HG03108 (cell line): ENCODE data around the gene GLI3.

Experiments
- ATAC-seq: cut with Tn5 transposase; IDR thresholded peaks from one replicate; pipeline ENCODE4 v1.9.1; 2021; ENCODE audit warnings: moderate library complexity; ENCODE audit not compliant: unreplicated experiment

Gene GLI3

DNA sequence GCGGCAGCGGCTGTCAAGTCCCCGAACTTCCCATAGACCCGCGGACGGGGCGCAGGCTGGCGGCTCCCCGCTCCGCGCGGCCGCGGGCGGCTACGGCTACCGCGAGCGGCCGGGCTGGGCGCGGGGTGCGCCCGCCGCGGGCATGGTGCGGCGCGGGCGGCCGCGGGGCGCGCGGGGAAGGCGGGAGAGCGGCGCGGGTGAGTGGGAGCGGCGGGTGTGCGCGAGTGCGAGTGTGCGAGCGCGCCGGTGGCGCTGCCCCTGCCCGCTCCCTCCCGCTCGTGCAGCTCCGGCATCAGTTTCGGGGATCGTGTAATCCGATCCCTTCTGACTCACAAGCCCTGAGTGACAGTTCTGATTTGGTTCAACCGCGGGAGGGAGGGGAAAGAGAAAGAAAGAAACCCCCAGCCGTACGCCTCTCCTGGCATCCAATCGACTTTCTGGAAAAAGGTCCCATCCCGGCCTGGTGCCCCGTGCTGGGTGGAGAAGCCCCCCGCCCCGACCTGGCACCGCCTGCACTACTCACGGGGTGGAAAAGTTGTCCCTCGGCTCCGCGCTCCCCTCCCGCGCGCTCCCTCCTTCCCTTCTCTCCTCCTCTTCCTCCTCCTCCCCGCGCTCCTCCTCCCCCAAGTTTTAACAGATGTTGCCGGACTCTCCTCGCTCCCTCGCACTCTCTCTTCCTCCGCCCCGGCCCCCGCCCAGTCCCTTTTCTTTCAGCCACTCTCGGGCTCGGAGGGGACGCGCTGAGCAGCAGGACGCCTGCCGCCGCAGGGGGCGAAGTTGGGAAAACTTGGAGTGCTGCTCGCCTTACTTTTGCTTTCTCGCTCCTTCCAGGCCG lies at the start of gene GLI3:
Gene GLI3 (minus strand): TSS at position 234 of the 835 bp plus-strand sequence. CDS start 13,956 bp downstream, outside the sequence.
- peak; percentile 64 for ATAC-seq

GRCh38 chr7:42285383-42285824 lies 48.4 kb upstream of the GLI3 start:
- no peak for ATAC-seq

DNA sequence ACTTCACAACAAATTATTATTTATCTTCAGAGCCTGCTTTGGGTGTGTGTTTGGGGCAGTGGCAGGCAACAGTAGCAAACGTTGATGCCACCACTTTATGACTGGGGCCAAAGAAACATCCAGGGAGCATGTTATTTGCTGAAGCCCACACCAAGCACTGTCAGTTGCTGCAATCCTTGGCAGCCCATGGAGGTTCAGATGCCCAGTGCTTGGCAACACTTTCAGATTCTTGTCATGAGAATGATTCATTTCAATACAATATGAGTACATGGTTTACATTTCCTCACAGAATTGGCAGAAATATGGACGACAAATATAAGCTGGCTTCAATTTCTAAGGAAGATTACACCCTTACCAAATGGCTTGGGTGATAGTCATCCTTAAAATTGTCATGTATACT lies 46.5 kb upstream of the GLI3 start:
- no peak for ATAC-seq

DNA sequence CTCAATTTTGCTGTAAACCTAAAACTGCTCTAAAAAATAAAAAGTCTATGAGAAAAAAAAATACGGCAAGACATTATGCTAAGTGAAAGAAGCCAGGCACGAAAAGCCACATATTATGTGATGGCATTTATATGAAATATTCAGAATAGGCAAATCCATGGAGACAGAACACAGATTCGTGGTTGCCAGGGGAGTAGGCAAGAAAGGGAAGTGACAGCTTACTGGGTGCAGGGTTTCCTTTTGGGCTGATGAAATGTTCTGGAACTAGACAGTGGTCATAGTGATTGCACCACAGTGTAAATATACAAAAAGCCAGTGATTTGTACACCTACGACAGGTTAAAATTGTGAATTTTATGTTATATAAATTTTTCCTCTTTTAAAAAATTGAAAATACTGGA lies 41.3 kb upstream of the GLI3 start:
- no peak for ATAC-seq

GRCh38 chr7:42274053-42274452 lies 37.0 kb upstream of the GLI3 start:
- no peak for ATAC-seq

DNA sequence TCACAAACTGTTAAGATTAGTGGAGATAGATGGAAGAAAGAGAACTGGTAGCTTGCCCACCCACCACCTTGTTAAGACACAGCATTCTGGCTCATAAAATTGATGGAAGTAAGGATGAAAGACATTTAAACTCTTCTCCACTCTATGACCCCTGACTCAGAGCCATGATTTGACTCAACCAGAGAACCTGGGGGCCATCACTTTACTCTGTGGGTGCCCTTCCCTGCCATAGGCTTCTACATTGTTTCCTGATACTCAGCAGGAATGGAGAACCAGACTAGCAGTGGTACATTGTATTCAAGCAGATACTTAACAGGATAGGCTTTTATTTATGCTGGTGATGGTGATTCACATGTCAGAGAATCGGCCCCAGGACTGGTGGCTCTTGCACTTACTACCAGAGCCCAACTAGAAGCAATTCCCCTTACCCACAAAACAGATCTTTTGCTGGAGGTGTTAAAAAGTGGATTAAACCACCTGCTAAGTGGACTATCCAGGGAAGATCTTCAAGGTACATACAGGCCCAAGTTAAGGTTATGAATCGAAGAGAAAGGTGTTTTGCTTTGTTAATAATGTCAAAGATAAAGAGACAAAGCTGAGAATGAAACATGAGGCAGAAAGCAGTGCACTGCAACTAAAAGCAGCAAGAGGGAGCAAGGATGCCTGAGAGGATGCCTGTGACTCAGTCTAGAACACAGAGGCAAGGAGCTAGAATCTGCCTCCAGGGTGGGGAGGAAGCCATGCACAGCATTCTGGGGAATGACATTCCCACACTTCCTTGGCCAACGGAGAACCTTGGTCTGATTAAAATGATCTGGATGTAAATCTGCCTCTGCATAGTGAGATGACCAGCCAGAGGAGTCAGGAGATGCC lies 36.0 kb upstream of the GLI3 start:
- no peak for ATAC-seq

DNA sequence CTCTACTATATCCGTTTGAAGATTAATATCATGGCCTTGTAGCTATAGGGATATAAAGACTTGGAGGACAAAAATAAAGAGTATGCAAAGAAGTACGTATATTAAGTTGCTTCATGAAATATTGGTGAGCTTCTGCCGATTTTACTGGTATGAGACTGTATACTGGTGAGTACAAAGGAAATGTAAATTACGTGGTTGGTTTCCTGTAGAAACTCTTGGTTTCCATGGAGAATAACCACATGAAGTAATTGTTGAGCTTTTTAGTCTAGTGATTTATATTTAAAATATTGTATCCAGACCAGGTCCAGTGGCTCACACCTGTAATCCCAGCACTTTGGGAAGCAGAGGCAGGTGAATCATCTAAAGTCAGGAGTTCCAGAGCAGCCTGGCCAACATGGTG lies 32.2 kb upstream of the GLI3 start:
- ATAC-seq, result no peak

DNA sequence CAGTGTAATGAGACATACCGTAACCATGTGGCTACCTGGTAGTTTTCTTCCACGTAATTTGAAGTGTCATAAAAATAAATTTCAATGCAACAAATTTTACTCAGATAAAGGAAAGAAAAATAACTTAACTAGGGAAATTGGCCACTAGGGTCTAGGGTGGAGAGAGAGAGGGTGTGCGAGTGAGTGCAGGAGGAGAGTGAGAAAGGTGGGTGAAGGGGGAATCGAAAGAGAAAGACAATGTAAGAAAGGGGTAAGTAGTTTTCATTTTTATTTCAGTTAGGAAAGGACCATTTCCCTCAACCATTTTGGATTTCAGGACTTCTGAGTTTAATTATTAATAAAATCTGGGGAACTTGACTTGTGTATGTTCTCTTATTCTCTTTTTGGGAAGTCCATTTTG lies 27.7 kb upstream of the GLI3 start:
- ATAC-seq, result no peak

GRCh38 chr7:42263971-42264370 lies 27.0 kb upstream of the GLI3 start:
- ATAC-seq, result no peak

- ATAC-seq, result no peak
Measured at GRCh38 chr7:42262964-42263363, 26.0 kb upstream of the GLI3 start.

DNA sequence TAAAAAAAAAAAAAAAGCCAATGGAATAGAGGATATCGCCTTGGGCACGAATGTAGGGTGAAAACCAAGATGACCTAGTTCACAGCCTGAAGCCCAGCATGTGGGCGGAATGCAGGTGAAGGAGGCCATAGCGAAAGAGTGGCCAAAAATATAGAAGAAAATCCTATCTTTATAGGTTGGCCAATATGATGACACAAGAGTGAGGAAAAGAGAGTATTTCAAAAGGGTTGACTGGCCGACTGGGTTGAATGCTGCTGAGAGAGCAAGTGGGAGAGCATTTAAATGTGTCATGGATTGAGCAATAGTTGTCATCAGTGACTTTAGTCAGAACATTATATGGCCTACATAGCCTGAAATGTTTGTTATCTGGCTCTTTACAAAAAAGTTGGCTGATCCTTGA lies 17.2 kb upstream of the GLI3 start:
- no peak for ATAC-seq

DNA sequence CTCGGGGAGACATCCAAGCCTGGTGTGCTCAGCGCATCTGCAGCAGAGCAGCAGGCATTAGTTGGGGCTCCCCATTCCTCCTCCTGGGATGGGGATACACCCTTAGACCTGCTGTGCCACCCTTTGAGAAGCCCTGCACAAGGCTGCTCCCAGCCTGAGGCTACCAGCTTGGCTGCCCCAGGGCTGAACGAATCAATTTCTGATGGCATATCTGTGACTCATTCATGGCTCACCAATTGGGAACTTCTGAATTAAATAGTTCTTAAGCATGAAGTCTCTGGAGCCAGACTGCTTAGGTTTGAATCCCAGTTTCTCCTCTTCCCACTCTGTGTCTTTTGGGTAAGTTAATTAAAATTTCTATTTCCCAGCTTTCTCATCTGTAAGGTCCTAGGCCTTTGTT lies 16.3 kb upstream of the GLI3 start:
- ATAC-seq, result no peak

- no peak for ATAC-seq
Measured at GRCh38 chr7:42250411-42250810, 13.4 kb upstream of the GLI3 start.

GRCh38 chr7:42248579-42248978 lies 11.6 kb upstream of the GLI3 start:
- no peak for ATAC-seq

GRCh38 chr7:42247301-42247700 lies 10.3 kb upstream of the GLI3 start:
- ATAC-seq, result no peak

DNA sequence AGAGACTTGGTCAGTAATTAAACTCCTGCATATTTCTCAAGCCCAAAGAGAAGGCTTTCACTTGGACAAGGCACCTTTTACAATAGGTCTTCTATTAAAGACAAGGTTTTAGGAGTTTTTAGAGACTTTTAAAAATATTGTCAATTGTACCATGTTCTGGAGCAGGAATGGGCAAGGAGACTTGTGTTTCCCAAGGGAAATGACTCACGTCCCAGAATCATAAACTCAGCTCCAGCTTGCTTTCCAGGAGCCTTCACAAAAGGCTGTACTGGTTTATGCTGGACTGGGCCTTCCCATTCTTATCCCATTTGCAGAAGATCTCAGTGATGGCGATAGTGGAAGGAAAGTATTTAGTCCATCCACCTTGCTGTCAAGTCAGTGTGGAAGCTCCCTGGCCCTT lies 7.8 kb upstream of the GLI3 start:
- ATAC-seq, result no peak

DNA sequence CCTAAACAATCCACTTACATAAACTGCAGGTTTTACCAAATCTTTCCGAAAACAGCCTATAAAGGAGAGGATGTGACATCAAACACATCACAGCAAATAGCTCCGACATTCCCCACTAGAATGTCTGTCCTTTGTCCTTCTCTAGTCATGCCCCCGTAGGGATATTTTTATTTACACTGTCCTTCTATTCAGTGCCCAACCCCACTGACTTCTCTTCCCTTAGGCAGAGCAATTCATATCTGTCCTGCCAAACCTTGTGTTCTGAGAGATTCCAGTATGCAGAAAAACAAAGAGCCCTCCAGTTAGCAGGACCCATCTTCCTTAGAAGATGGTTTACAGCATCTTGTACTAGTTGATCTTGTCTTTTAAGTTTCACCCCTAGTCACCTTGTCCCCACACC lies 5.4 kb upstream of the GLI3 start:
- ATAC-seq, result no peak

DNA sequence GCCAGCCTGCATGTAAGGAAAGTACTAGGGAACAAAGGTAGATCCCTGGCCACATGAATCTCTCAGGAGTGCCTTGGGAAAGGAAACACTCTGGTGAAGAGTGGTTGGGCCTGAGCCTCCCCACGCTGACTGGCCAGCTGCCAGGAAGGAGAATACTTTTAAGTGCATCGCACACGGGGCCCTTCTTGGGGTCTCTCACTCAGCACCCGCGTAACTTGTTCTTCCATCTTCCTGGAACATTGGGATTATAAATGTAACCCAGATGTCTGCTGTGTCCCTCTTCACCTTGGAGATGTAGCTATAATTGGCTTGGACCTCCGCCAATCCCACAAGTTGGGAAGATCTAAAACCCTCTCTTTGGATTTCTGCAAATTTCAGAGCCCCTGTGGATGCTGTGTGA lies 4.4 kb upstream of the GLI3 start:
- no peak for ATAC-seq

- no peak for ATAC-seq
Measured at GRCh38 chr7:42240416-42240815, 3.4 kb upstream of the GLI3 start.

DNA sequence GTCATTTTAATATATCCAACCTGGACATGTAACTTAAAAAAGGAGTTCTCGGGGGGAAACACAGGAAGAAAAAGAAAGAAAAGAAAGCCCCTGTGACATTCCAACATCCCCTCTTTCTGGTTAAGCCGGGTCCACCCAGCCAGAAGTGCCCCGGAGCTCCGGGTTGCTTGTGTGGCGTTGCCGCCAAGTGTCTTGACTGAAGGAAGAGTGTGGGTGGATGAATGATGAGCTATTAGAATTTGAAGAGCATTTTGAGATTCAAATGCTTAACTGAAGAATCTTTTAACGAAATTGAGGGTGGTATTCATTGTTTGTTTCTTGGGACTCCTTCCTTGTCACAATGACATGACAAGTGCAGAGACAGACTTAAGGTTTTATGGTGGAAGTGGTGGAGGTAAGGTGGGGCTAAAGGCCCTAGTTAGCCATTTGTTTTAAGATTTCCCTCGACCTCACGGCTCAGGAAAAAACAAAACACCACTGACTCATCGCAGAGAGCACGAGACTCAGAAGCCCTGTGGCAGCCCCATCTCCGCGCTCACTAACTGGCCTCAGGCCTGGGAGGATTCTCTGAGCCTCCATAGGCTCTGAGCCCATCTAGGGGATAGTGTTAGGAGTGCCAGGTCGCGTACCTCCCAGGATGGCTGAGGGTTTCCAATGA lies 1.8 kb upstream of the GLI3 start:
- ATAC-seq, result no peak

DNA sequence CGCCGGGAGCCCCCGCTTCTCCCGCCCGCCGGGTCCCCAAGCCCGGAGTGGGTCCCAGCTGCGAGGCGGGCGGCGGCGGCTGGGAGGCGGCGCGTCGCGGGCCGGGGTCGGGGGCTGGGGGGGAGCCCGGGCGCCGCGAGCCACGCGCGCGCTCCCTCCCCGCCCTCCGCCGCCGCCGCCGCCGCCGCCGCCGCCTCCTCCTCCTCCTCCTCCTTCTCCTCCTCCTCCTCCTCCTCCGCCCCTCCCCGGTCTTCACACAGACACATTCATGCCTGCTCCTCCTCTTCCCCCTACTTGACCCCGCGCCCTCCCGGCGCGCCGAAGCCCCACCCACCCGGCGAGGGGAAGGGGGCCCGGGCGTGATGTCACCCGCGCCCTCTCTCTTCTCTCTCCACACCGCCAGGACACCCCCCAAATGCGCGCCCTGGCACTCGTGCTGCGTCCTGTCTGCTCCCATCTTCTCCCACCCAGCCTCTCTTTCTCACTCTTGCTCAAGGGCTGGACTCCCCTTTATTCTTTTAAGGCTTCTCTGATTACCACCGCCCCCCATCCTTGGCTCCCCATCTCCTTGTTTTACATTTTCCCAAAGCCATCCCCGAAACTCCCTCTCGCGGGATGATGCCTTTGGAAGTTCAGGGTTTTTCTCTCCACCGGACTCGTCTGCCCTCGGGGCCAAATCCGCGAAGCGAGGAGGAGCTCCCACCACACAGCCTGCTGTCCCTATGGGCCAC lies 967 bp upstream of the GLI3 start:
- ATAC-seq, result no peak
